Medulla oblongata (tissue), 1 donor: ENCODE data around the gene USPL1.

Experiments
- DNase-seq: peaks from one replicate; pipeline ENCODE4 v3.0.0-alpha.2; 2015; ENCODE audit errors: extremely low spot score

Gene USPL1

DNA sequence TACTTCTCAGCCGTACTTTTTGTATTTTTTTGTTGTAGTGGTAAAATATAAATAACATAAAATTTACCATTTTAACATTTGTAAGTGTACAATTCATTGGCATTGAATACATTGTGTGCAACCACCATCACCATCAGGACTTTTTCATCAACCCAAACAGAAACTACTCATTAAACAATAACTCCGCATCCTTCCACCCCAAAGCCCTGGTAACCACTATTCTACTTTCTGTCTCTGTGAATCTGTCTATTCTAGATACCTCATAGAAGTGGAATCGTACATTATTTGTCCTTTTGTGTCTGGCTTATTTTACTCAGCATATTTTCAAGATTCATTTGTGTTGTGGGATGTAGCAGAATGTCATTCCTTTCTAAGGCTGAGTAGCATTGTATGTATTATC lies 38.5 kb downstream of the USPL1 start:
- no peak for DNase-seq

GRCh38 chr13:30659980-30660379 lies 42.3 kb downstream of the USPL1 start:
- DNase-seq = no peak

- no peak for DNase-seq
Measured at GRCh38 chr13:30660796-30661195, 43.1 kb downstream of the USPL1 start.

DNA sequence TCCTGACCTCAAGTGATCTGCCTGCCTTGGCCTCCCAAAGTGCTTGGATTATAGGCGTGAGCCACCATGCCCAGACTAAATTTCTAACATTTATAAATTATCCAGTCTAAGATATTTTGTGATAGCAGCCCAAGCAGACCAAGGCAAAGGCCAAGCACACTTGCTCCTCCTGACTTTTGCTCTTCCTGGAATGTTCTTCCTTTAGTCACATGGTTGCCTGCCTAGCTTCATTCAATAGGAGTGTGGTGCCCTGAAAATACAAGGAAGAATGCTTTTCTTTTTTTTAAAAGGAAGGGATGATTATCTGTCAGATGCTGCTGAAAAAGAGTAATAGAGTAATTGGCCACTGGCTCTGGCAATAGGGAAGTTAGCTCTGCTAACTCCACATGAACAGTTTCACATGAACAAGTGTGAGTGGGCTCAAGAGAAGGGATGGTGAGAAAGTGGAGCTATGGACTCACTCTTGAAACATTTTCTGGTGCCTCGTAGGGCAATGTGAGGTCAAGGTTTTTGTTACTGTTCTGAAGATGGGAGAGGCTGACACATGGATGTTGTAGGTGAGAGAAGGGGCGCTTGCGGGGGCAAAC lies 47.1 kb downstream of the USPL1 start:
- peak; percentile 38 for DNase-seq

DNA sequence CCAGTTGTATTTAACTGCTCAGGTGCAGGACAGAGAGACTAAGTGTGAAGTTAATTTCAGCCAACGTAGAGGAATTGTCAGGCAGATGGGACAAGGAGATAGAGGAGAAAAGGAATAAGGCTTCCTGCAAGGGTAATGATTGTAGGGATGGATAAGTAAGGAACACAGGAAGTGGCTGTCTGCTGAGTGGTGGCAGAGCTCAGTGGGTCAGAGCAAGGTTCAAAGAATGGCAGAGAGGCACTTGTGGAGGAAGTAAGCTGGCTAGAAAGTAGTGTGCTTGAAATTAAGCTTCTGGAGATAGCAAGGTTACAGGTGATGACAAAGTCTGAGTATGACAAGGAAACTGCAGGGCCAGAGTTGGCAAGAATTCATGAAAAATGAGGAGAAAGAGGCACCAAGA lies 47.9 kb downstream of the USPL1 start:
- no peak for DNase-seq

- no peak for DNase-seq
Measured at GRCh38 chr13:30666113-30666512, 48.4 kb downstream of the USPL1 start.

DNA sequence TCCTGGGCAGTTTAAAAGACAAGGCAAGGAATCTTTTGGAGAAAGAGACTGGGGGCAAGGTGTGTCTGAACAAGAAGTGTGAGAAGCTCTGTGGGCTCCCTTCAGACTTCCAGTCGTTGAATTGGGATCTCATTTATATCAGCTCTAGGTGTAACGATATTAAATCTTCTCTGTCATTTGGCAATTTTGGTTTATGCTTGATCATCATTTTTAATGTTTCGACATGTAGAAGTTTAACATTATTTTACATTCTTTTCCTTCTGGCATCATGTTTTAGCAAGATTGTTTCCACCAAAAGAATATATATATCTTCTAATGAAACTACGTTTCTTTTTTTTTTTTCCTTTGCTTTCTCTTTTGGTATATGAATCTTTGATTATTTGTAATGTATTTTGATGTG lies 49.3 kb downstream of the USPL1 start:
- no peak for DNase-seq

- no peak for DNase-seq
Measured at GRCh38 chr13:30668312-30668711, 50.6 kb downstream of the USPL1 start.

DNA sequence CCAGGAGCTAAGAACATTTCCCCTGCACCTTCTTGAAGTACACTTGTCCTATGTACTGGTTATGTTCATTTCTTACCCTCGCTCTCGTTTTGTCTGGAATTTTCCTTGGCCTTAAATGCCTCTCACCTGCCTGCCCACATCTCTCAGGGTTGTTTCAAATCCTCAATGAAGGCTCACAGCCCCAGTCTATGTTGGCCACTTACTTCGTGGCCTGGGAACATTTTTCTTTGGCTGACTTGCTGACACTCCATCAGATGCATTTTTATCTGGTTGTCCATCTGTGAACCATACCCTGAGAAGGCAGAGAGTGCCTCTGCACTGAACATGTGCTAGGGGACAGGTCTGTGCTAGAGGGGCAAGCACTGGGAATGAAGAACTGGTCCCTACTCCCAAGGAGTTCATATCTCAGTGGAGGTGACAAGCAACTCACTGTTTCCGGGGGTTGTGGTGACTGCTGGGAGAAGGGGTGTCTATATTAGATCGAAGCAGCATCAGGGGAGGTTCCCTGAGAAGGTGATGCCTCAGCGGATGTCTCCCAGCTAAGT lies 53.6 kb downstream of the USPL1 start:
- no peak for DNase-seq

GRCh38 chr13:30673669-30674521 lies 56.2 kb downstream of the USPL1 start:
- peak; percentile 93 for DNase-seq

DNA sequence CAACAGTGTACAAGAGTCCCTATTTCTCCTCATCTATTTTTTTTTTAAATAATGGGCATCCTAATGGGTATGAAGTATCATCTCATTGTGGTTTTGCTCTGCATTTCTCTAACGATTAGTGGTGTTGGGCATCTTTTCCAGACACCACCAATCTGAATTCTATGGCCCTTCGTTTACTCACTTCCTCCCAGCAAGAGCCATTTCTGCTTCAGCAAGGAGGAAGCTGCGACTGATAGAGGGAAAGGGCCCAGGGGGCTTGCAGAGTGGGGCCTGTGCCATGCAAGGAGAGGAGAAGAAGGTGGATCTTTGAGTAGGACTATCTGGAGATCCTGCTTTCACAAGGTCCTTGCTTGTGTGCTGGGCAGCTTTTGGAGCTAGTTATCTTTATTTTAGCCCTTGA lies 58.0 kb downstream of the USPL1 start:
- no peak for DNase-seq

DNA sequence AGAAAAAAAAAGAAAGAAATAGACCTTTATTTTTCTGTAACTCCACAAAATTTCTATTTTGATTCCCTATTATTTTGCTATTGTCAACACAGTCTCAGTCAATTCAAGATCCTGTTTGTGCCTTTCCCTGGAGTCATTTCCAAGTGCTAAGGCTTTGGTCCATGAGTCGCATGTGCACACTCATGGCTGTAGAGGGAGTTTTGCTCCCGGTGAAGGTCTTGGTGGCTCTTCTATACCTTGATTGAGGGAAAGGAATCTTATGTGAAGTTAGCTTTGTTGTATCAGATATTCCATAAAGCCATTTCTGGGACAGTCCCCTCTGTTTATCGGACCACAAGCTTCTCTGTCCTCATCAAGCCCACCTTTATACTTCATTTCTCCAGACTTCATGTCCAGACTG lies 59.0 kb downstream of the USPL1 start:
- DNase-seq = no peak

- DNase-seq = peak; percentile 60
Measured at GRCh38 chr13:30679483-30680330, 62.0 kb downstream of the USPL1 start.

DNA sequence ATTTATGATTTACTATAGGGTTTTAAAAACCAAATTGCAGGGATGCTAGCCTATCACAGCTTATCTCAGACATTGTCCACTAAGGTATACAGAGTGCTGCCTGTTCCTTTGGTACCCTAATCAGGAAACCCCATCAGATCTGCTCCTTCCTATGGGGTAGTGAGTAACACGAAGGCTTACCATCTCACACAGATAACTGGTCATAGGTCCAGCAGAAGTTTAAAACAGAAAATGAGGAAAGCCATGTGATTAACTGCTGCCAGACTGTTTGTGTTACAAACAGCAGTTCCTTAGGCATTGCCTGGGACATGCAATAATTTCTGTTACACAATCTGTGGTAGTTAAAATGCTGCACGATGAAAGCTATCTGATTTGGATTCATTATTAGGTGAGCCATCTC lies 64.1 kb downstream of the USPL1 start:
- no peak for DNase-seq

DNA sequence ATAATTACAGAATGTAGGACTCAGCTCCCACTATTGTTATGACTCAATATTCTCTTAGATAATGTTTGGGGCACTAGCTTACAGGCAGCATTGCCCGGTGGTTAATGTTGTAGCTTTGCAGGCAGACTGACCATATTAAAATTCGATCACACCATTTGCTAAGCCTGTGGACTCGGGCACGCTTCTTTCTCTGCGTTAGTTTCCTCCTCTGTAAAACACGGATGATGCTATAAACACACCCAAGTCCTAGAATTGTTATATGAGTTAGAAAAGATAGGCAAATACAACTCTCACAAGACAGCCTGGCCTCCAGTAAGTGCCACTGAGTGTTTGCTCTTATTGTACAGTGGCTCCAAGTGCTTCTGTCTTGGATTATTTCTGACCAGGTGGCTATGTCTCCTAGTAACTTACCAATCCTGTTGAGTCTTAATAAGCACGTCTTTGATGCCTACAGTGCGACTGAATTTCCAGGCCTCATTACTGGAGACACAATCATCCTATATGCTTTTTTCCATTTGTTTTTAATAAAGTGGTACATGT lies 67.7 kb downstream of the USPL1 start:
- DNase-seq = no peak

DNA sequence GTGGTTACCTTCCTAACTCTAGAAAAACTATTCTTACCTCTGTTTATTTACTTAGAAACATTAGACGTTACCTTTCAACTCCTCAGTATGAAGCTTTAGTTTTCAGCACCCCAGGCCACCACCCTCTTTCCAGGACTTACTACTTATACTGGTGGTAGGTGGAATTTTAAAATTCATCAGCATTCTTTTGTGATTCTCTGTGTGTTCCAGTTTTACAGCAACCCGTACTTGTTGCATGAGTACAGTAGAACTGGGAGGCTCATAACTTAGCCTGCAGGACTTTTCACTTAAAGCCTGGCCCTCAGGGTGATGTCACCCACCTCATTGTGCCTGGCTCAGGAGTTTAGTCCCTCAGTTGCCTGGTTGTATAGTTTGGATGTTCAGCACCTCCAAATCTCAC lies 68.3 kb downstream of the USPL1 start:
- no peak for DNase-seq

DNA sequence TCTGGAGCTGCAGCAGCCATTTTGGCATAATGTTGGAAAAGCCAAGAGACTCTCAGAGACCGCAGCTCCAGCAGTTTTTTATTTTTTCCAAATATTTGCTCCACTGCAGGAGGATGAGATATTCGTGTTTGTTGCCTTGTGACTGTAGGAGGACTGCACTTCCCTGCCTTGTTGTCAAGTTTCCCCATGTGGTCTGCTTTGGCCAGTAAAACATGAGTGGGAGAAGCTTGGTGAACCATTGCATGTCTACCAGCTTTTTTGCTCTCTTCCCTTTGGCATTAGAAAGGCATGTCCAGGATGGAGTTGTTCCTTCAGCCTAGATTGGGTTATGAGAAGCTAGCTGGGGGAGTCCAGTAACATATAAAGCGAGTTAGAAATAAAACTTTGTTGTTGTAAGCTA lies 69.9 kb downstream of the USPL1 start:
- no peak for DNase-seq

- DNase-seq = no peak
Measured at GRCh38 chr13:30689752-30690151, 72.0 kb downstream of the USPL1 start.

- DNase-seq = peak; percentile 76
Measured at GRCh38 chr13:30690282-30691188, 72.8 kb downstream of the USPL1 start.

DNA sequence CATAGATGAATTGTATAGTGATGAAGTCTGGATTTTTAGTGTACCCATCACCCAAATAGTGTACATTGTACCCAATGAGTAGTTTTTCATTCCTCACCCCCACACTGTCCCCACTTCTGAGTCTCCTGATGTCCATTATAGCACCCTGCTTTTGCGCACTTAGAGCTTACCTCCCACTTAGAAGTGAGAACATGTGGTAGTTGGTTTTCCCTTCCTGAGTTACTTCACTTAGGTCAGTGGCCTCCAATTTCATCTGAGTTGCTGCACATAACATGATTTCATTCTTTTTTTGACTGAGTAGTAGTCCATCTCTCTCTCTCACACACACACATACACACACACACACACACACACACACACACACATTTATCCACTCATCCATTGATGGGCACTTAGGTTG lies 74.4 kb downstream of the USPL1 start:
- no peak for DNase-seq
